ENCODE results near the gene C16orf74. TPM values are rescaled to one million over a fixed set of nuclear protein-coding genes. Genes with fewer than 3 reads are reported as not detected.
A peak's percentile ranks its signal among the peaks of the same experiment; 100 is the strongest.

Gene C16orf74
- total and polyA plus RNA-seq, 2 of the 8 experiments (the other 6 are each of a cell fraction or from before 2014, with no cell fraction given) = 7.3 to 9.3 TPM

DNA sequence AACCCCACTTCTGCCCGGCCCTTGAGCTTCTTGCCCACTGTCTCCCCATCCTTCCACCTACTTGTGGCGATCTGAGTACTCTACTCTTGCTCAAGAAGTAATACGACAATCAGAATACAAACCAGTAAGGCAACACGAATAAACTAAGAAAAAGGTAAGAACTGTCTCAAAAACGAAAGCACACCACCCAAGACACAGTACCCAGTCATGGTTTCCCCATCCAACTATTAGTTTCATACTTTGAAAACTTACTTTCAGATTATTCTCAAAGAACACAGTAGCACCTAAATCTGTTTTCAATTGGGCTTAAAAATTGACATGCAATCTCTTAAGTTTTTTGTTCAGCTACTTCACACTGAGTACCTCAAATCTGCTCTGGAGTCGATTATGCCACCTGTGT, 76.1 kb downstream of the C16orf74 start:
- Histone ChIP-seq H2AFZ (ENCODE audit: low read length) (no peak overlapping the region), H3K27ac (ENCODE audit: low read depth, low read length) (no peak overlapping the region), H3K4me1 (replicated peaks in 1 of 4; ENCODE audit: control insufficient read depth in 3 of 4, insufficient read depth in 4 of 4, low read length in 3 of 4) (no peaks in the 10 kb centered on the region), H3K9ac (replicated peaks in 1 of 4; ENCODE audit: extremely low read depth in 1 of 4, low read depth in 3 of 4, low read length in 3 of 4) (no peak overlapping the region), H3K79me1 (ENCODE audit: low read depth, low read length) (no peaks in the 10 kb centered on the region), H3K4me3 (ENCODE audit: extremely low read depth in 1 of 4, insufficient read depth in 2 of 4, low read depth in 3 of 4, low read length in 4 of 4) (no peak overlapping the region), H3K56ac (replicated peaks; ENCODE audit: insufficient read length, low read depth, low read length) (no peak overlapping the region), H2BK15ac (ENCODE audit: low read length) (no peak overlapping the region), H2AK5ac (ENCODE audit: low read depth, low read length) (no peak overlapping the region), H2BK120ac (replicated peaks; ENCODE audit: low read depth, low read length) (no peak overlapping the region), H3K79me2 (ENCODE audit: control insufficient read depth in 1 of 2, insufficient read depth in 2 of 2, low read length in 2 of 2) (no peaks in the 10 kb centered on the region), H2BK12ac (ENCODE audit: low read depth, low read length) (no peak overlapping the region), H4K91ac (replicated peaks; ENCODE audit: insufficient read length, low read length) (no peak overlapping the region), H4K5ac (ENCODE audit: insufficient read length, low read depth, low read length) (no peak overlapping the region), H3K18ac (ENCODE audit: extremely low read depth, low read length) (no peak overlapping the region), H2BK20ac (ENCODE audit: low read length) (no peak overlapping the region), H3K14ac (ENCODE audit: insufficient read length) (no peak overlapping the region), H3K27me3 (replicated peaks in 1 of 4; ENCODE audit: control insufficient read depth in 3 of 4, extremely low read depth in 1 of 4, insufficient read depth in 3 of 4, low read length in 3 of 4) (no peaks in the 10 kb centered on the region), H3K36me3 (ENCODE audit: control insufficient read depth in 2 of 4, insufficient read depth in 4 of 4, low read length in 3 of 4) (peaks cover 41 to 88% (median 65%) of the 10 kb centered on the region in 4 experiments), H4K20me1 (replicated peaks in 1 of 2; ENCODE audit: control insufficient read depth in 1 of 2, insufficient read depth in 2 of 2, low read length in 2 of 2) (peaks cover 4 to 6% of the 10 kb centered on the region in 2 experiments), H3K4me2 (ENCODE audit: insufficient read depth in 1 of 2, low read depth in 2 of 2, low read length in 2 of 2) (no peak overlapping the region), H2BK5ac (ENCODE audit: low read depth, low read length) (no peak overlapping the region), H3K23ac (ENCODE audit: insufficient read length) (no peak overlapping the region), H3K23me2 (ENCODE audit: low read depth, low read length) (no peaks in the 10 kb centered on the region), H3K4ac (replicated peaks; ENCODE audit: insufficient read length, low read depth, low read length) (no peak overlapping the region), H4K8ac (ENCODE audit: extremely low read depth, insufficient read depth, low read length) (no peak overlapping the region; the same call in 1 of the 2 replicates), H3K9me3 (ENCODE audit: insufficient read depth in 2 of 2, low read depth in 1 of 2, low read length in 1 of 2) (no peaks in the 10 kb centered on the region)
- 90% methylated on average over 6 of the region's 6 CpGs; no CpG with 5 or more reads in 1 of the 2 experiments for WGBS, 2 experiments (ENCODE audit: extremely low coverage in 1 of 2, insufficient coverage in 1 of 2, insufficient read length in 1 of 2, insufficient replicate concordance in 2 of 2, low coverage in 1 of 2, low lambda C conversion rate in 2 of 2, missing lambda C conversion rate in 1 of 2)
- DNase-seq (ENCODE audit: low read depth in 1 of 2, low spot score in 2 of 2) (no peak), FAIRE-seq (no peak)
- ChIA-PET CTCF (ENCODE audit: partially characterized antibody) (interaction anchor here (0.9 to 37.0 kb wide), 13 partner anchors 10 to 430 kb away, joined by 3 to 620 read pairs (median 7); no protein-coding TSS in a partner anchor), POLR2A (ENCODE audit: partially characterized antibody) (interaction anchor here (0.9 to 10.5 kb wide), 7 partner anchors 8 to 273 kb away, joined by 3 to 77 read pairs (median 6); partner anchors contain the start of gene GINS2)
- TF ChIP-seq TCF12 (IDR thresholded peaks at IDR 0.05; ENCODE audit: low read depth, low read length) (no peak), POLR2A (IDR thresholded peaks at IDR 0.05; ENCODE audit: control extremely low read depth in 1 of 2, low read depth in 2 of 2, low read length in 2 of 2) (0 out of 3 replicates have a peak, but pooled peaks of 1 of the 2 experiments have one; percentile 7), RXRA (IDR thresholded peaks at IDR 0.05; ENCODE audit: insufficient read depth, low read depth, low read length) (no peak), TBP (IDR thresholded peaks at IDR 0.05; ENCODE audit: low read depth, low read length) (no peak), KDM4A (IDR thresholded peaks at IDR 0.05; ENCODE audit: low read depth, low read length, severe bottlenecking) (no peak), SIN3A (conservative IDR thresholded peaks at IDR 0.05 in 1 of 2, IDR thresholded peaks at IDR 0.05 in 1 of 2; ENCODE audit: low read depth in 1 of 2, low read length in 2 of 2) (no peak), NRF1 (IDR thresholded peaks at IDR 0.05; ENCODE audit: low read depth, low read length) (no peak)
- TF ChIP-seq, protein P1, sequence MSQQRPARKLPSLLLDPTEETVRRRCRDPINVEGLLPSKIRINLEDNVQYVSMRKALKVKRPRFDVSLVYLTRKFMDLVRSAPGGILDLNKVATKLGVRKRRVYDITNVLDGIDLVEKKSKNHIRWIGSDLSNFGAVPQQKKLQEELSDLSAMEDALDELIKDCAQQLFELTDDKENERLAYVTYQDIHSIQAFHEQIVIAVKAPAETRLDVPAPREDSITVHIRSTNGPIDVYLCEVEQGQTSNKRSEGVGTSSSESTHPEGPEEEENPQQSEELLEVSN (IDR thresholded peaks at IDR 0.05) = no peak
